IMR-90 (cell line): ENCODE measurements around the gene KLF13. TPM values are rescaled to one million over a fixed set of nuclear protein-coding genes. Genes with fewer than 3 reads are reported as not detected.
A peak's percentile ranks its signal among the peaks of the same experiment; 100 is the strongest.

ENCODE experiments used
- ATAC-seq: fragments of 200-7000 bp; cut with Tn5 transposase; 2 replicates; pipeline ENCODE4 v1.9.1; 2020; ENCODE audit warnings: low read depth, mild to moderate bottlenecking, moderate library complexity
- BruUV-seq: library from RNA; stranded (reverse); fragments of 400-500 nt; replicated peaks from 2 replicates; lab custom pipeline; 2021; lab: Mats Ljungman, UMichigan
- CTCF ChIA-PET: fragments of 300-600 bp; formaldehyde crosslinking; extraction: SDS; loops from one replicate; lab custom pipeline; 2021; ENCODE audit warnings: antibody characterized with exemption; lab: Yijun Ruan, JAX
- POLR2A ChIA-PET: fragments of 300-600 bp; sonication (Branson Sonifier 250); formaldehyde crosslinking; loops from one replicate; lab custom pipeline; 2022; ENCODE audit warnings: antibody characterized with exemption; ENCODE audit not compliant: unreplicated experiment; lab: Charles Lee
- DNase-seq: peaks from one replicate; pipeline ENCODE4 v3.0.0; 2013
- H2AFZ ChIP-seq: replicated peaks from 2 replicates; pipeline ENCODE3; 2013; ENCODE audit warnings: low read length, mild to moderate bottlenecking; ENCODE audit not compliant: poor library complexity
- H2AK5ac ChIP-seq: 2 replicates; pipeline ENCODE4 v1.6.1; 2013; ENCODE audit warnings: low read depth, low read length, inconsistent platforms
- H2AK9ac ChIP-seq: replicated peaks from 2 replicates; pipeline ENCODE3; 2013; ENCODE audit warnings: mild to moderate bottlenecking, low read depth, low read length, moderate library complexity; ENCODE audit not compliant: poor library complexity
- H2BK120ac ChIP-seq: 2 replicates; pipeline ENCODE4 v1.6.1; 2013; ENCODE audit warnings: low read depth, low read length, inconsistent platforms
- H2BK15ac ChIP-seq: 3 replicates; pipeline ENCODE4 v1.6.1; 2013; ENCODE audit warnings: low read depth, low read length, inconsistent platforms
- H2BK20ac ChIP-seq: 2 replicates; pipeline ENCODE4 v1.6.1; 2013; ENCODE audit warnings: low read depth, mild to moderate bottlenecking, inconsistent platforms, low read length, moderate library complexity
- H2BK5ac ChIP-seq: 2 replicates; pipeline ENCODE4 v1.6.1; 2013; ENCODE audit warnings: mild to moderate bottlenecking, low read depth, low read length, inconsistent platforms; ENCODE audit not compliant: poor library complexity, severe bottlenecking
- H3K14ac ChIP-seq: replicated peaks from 2 replicates; pipeline ENCODE4 v1.6.1; 2013; ENCODE audit warnings: low read depth, low read length, inconsistent platforms
- H3K18ac ChIP-seq: 2 replicates; pipeline ENCODE4 v1.6.1; 2013; ENCODE audit warnings: low read depth, low read length, control low read depth
- H3K23ac ChIP-seq: 2 replicates; pipeline ENCODE4 v1.6.1; 2013; ENCODE audit warnings: low read depth, low read length, inconsistent platforms
- H3K27ac ChIP-seq: 2 replicates; pipeline ENCODE4 v1.5.1; 2013; ENCODE audit warnings: mild to moderate bottlenecking, control low read depth, low read length; ENCODE audit not compliant: insufficient read depth
- H3K27me3 ChIP-seq: 2 replicates; pipeline ENCODE4 v1.6.1; 2013; ENCODE audit warnings: low read length; ENCODE audit not compliant: control insufficient read depth, insufficient read depth
- H3K36me3 ChIP-seq: 2 replicates; pipeline ENCODE4 v1.6.1; 2013; ENCODE audit warnings: low read length, mixed read lengths; ENCODE audit not compliant: control insufficient read depth, insufficient read depth
- H3K4ac ChIP-seq: 2 replicates; pipeline ENCODE4 v1.6.1; 2013; ENCODE audit warnings: low read depth, low read length, inconsistent platforms
- H3K4me1 ChIP-seq: 2 replicates; pipeline ENCODE4 v1.6.1; 2013; ENCODE audit warnings: low read length, mixed read lengths; ENCODE audit not compliant: control insufficient read depth, insufficient read depth
- H3K4me2 ChIP-seq: 2 replicates; pipeline ENCODE4 v1.6.1; 2013; ENCODE audit warnings: low read depth, mild to moderate bottlenecking, control low read depth, low read length, moderate library complexity
- H3K4me3 ChIP-seq: 2 replicates; pipeline ENCODE4 v1.5.1; 2013; ENCODE audit warnings: low read depth, mild to moderate bottlenecking, control low read depth, low read length, moderate library complexity; ENCODE audit not compliant: insufficient read depth
- H3K56ac ChIP-seq: 2 replicates; pipeline ENCODE4 v1.6.1; 2013; ENCODE audit warnings: low read length, inconsistent platforms; ENCODE audit not compliant: insufficient read depth; ENCODE audit errors: extremely low read depth
- H3K79me1 ChIP-seq, 2 experiments: 2 replicates each; pipeline ENCODE4 v1.6.1; 2013; ENCODE audit warnings: low read length in 2 of 2, inconsistent platforms in 1 of 2, low read depth in 1 of 2
- H3K9ac ChIP-seq: 2 replicates; pipeline ENCODE4 v1.6.1; 2013; ENCODE audit warnings: low read depth, low read length, control low read depth
- H3K9me1 ChIP-seq: 2 replicates; pipeline ENCODE4 v1.6.1; 2013; ENCODE audit warnings: low read length, inconsistent platforms; ENCODE audit not compliant: insufficient read depth
- H3K9me3 ChIP-seq: 2 replicates; pipeline ENCODE4 v1.6.1; 2013; ENCODE audit warnings: low read length; ENCODE audit not compliant: control insufficient read depth, insufficient read depth
- H4K20me1 ChIP-seq: 2 replicates; pipeline ENCODE4 v1.6.1; 2013; ENCODE audit warnings: low read length, inconsistent platforms; ENCODE audit not compliant: insufficient read depth
- H4K5ac ChIP-seq: 2 replicates; pipeline ENCODE4 v1.6.1; 2013; ENCODE audit warnings: mild to moderate bottlenecking, low read depth, low read length, control low read depth
- H4K8ac ChIP-seq, 2 experiments: 2 replicates each; pipeline ENCODE4 v1.6.1; 2013; ENCODE audit warnings: low read depth in 2 of 2, low read length in 2 of 2, control low read depth in 1 of 2, inconsistent platforms in 1 of 2
- H4K91ac ChIP-seq: 2 replicates; pipeline ENCODE4 v1.6.1; 2013; ENCODE audit warnings: low read depth, low read length, inconsistent platforms; ENCODE audit not compliant: insufficient read depth
- BHLHE40 ChIP-seq: fragments of 150-350 bp; IDR thresholded peaks from 2 replicates; pipeline ENCODE4 v1.6.1; 2016; ENCODE audit warnings: mild to moderate bottlenecking, low read depth, low read length
- CEBPB ChIP-seq: IDR thresholded peaks from 2 replicates; pipeline ENCODE4 v1.6.1; 2012; ENCODE audit warnings: low read depth, low read length, improper control_type of control experiment
- CHD1 ChIP-seq: IDR thresholded peaks from 2 replicates; pipeline ENCODE4 v1.6.1; 2012; ENCODE audit warnings: low read depth, low read length, improper control_type of control experiment
- CTCF ChIP-seq: conservative IDR thresholded peaks from 2 replicates; pipeline ENCODE4 v1.5.1; 2012; ENCODE audit warnings: mild to moderate bottlenecking, low read depth, low read length, improper control_type of control experiment
- ELK1 ChIP-seq: fragments of 150-350 bp; IDR thresholded peaks from 2 replicates; pipeline ENCODE4 v1.6.1; 2016; ENCODE audit warnings: low read depth, mild to moderate bottlenecking, low read length, moderate library complexity, borderline replicate concordance
- FOS ChIP-seq: fragments of 150-350 bp; IDR thresholded peaks from 2 replicates; pipeline ENCODE4 v1.6.1; 2016; ENCODE audit warnings: low read depth, low read length
- MAFK ChIP-seq: IDR thresholded peaks from 2 replicates; pipeline ENCODE4 v1.6.1; 2012; ENCODE audit warnings: low read depth, low read length, improper control_type of control experiment
- MAZ ChIP-seq: IDR thresholded peaks from 2 replicates; pipeline ENCODE4 v1.6.1; 2012; ENCODE audit warnings: low read depth, mild to moderate bottlenecking, low read length, improper control_type of control experiment, moderate library complexity, borderline replicate concordance
- MXI1 ChIP-seq: IDR thresholded peaks from 2 replicates; pipeline ENCODE4 v1.6.1; 2012; ENCODE audit warnings: low read depth, mild to moderate bottlenecking, low read length, moderate library complexity, borderline replicate concordance
- NFE2L2 ChIP-seq: fragments of 150-350 bp; IDR thresholded peaks from 2 replicates; pipeline ENCODE4 v1.6.1; 2016; ENCODE audit warnings: low read depth, mild to moderate bottlenecking, low read length
- POLR2A ChIP-seq: IDR thresholded peaks from 2 replicates; pipeline ENCODE4 v1.6.1; 2012; ENCODE audit warnings: mild to moderate bottlenecking, low read depth, low read length
- RAD21 ChIP-seq: IDR thresholded peaks from 2 replicates; pipeline ENCODE4 v1.6.1; 2012; ENCODE audit warnings: low read length, improper control_type of control experiment
- RCOR1 ChIP-seq: IDR thresholded peaks from 2 replicates; pipeline ENCODE4 v1.6.1; 2012; ENCODE audit warnings: mild to moderate bottlenecking, low read length, improper control_type of control experiment; ENCODE audit not compliant: insufficient replicate concordance
- RFX5 ChIP-seq: IDR thresholded peaks from 2 replicates; pipeline ENCODE4 v1.8.0; 2012; ENCODE audit warnings: low read depth, mild to moderate bottlenecking, low read length, moderate library complexity
- SMC3 ChIP-seq: fragments of 150-350 bp; IDR thresholded peaks from 2 replicates; pipeline ENCODE4 v1.6.1; 2016; ENCODE audit warnings: low read depth, mild to moderate bottlenecking, antibody characterized with exemption, low read length, moderate library complexity
- USF2 ChIP-seq: fragments of 150-350 bp; IDR thresholded peaks from 2 replicates; pipeline ENCODE4 v1.6.1; 2017; ENCODE audit warnings: mild to moderate bottlenecking, antibody characterized with exemption, low read length, low read depth
- WGBS, 2 experiments: methylation state at CpG; one replicate each; pipeline versions ENCODE4 v1.1.5 to v1.1.7; 2013; ENCODE audit warnings: missing lambda C conversion rate in 2 of 2; ENCODE audit not compliant: insufficient read length in 1 of 2; ENCODE audit errors: extremely low coverage in 2 of 2; 5-methylcytosine and 5-hydroxymethylcytosine counted together
- dilution Hi-C: fragments of 300-500 bp; cut with HindIII; formaldehyde crosslinking; loops from one replicate; pipeline ENCODE4 v1.14.3; 2018; ENCODE audit warnings: low sequenced_read_pairs; ENCODE audit not compliant: unreplicated experiment
- in situ Hi-C: fragments of 300-500 bp; cut with MboI; formaldehyde crosslinking; loops from 3 replicates; pipeline ENCODE4 v1.14.3; 2019; ENCODE audit warnings: low sequenced_read_pairs, inconsistent platforms, mixed read lengths
- intact Hi-C: fragments of 100-400 bp; cut with micrococcal nuclease; formaldehyde crosslinking; loops from 2 replicates; pipeline ENCODE4 v1.10.0; 2022
- polyA plus RNA-seq, 3 experiments: library from polyadenylated mRNA; depleted of rRNA; stranded (reverse); fragments of >200 nt; gene quantifications; 2 replicates each; pipeline ENCODE4 v1.2.3, GENCODE V29; 2012; ENCODE audit warnings: low replicate concordance in 1 of 3
- total RNA-seq: library from RNA; depleted of rRNA; stranded (reverse); fragments of >200 nt; gene quantifications from 2 replicates; pipeline ENCODE4 v1.2.3, GENCODE V29; 2012

Gene KLF13
- total and polyA plus RNA-seq, 2 of the 4 experiments (the other 2 are of a cell fraction), result 9.5 to 10.6 TPM

- POLR2A ChIA-PET, result interaction anchor here (0.5 kb wide), 1 partner anchor 371 kb away, joined by 4 read pairs; no protein-coding TSS in a partner anchor
- DNase-seq (no peak), ATAC-seq (no peak)
- H3K27ac ChIP-seq, result no peak overlapping the region
- dilution Hi-C loops, result no loop called here
- H3K14ac ChIP-seq, result 0 out of 2 replicates have a peak overlapping the region, but pooled peaks have one; percentile 2
- H2AFZ ChIP-seq, result no peak overlapping the region
- H3K56ac ChIP-seq, result no peak overlapping the region
- H4K5ac ChIP-seq, result no peak overlapping the region
- no peaks in the 10 kb centered on the region for H3K36me3 ChIP-seq
- no peak overlapping the region for H3K23ac ChIP-seq
- no peak overlapping the region for H3K9ac ChIP-seq
- H2AK9ac ChIP-seq, result no peak overlapping the region
- TF ChIP-seq CEBPB (no peak), FOS (no peak), RFX5 (no peak), MAZ (no peak), MAFK (no peak), CTCF (no peak), CHD1 (no peak), MXI1 (no peak), POLR2A (no peak), USF2 (no peak), SMC3 (no peak), RAD21 (no peak), ELK1 (no peak), BHLHE40 (no peak), NFE2L2 (no peak), RCOR1 (no peak)
- no peak overlapping the region for H3K4ac ChIP-seq
- H4K8ac ChIP-seq, result no peak overlapping the region
- H3K9me3 ChIP-seq, result no peaks in the 10 kb centered on the region
- in situ Hi-C loops, result no loop called here
- H3K9me1 ChIP-seq, result peaks cover 45% of the 10 kb centered on the region
- H3K4me3 ChIP-seq, result no peak overlapping the region
- H3K18ac ChIP-seq, result no peak overlapping the region
- H2BK120ac ChIP-seq, result no peak overlapping the region
- no peak overlapping the region for H4K91ac ChIP-seq
- no peaks in the 10 kb centered on the region for H3K27me3 ChIP-seq
- BruUV-seq, result no TSS peak
- no peak overlapping the region for H2BK15ac ChIP-seq
- no peak overlapping the region for H2BK20ac ChIP-seq
- peaks cover 40 to 98% of the 10 kb centered on the region in 2 experiments for H3K79me1 ChIP-seq
- no peak overlapping the region for H3K4me2 ChIP-seq
- peaks cover 16% of the 10 kb centered on the region for H3K4me1 ChIP-seq
- intact Hi-C loops, result no loop called here
- WGBS, 2 experiments, result 88% methylated on average over 4 of the region's 5 CpGs; no CpG with 5 or more reads in 1 of the 2 experiments
- peak overlapping the region; percentile 10 for H2AK5ac ChIP-seq
- H2BK5ac ChIP-seq, result no peak overlapping the region
- CTCF ChIA-PET, result no interaction called here
- peaks cover 95% of the 10 kb centered on the region for H4K20me1 ChIP-seq
Observed at GRCh38 chr15:31340047-31340446, 13.4 kb downstream of the KLF13 start.
